Sigmoid colon (tissue), 7 donors: Measurements from ENCODE around the gene ESR2. TPM values are rescaled to one million over a fixed set of nuclear protein-coding genes. Genes with fewer than 3 reads are reported as not detected.
"Not testable (repeated sequence)": the region's sequence is repeated elsewhere in the genome, so short reads cannot be mapped to it uniquely, and the experiment has no call there.

Experiments used
- DNase-seq: peaks from one replicate; pipeline ENCODE4 v3.0.0-alpha.2; 2019
- H3K27ac ChIP-seq, 4 donors: fragments of 200-600 bp; sonication (generic); one replicate each; pipeline ENCODE4 v1.5.1; 2016 to 2019; ENCODE audit warnings: mild to moderate bottlenecking in 1 of 4
- H3K27me3 ChIP-seq, 3 donors: fragments of 200-600 bp; sonication (generic); one replicate each; pipeline ENCODE4 v1.5.1; 2019; ENCODE audit warnings: mild to moderate bottlenecking in 1 of 3
- H3K36me3 ChIP-seq, 4 donors: fragments of 200-600 bp; sonication (generic); one replicate each; pipeline ENCODE4 v1.5.1; 2016 to 2019
- H3K4me1 ChIP-seq, 4 donors: fragments of 200-600 bp; sonication (generic); one replicate each; pipeline ENCODE4 v1.5.1; 2017 to 2019
- H3K4me3 ChIP-seq, 4 donors: fragments of 200-600 bp; sonication (generic); one replicate each; pipeline ENCODE4 v1.5.1; 2017 to 2019; ENCODE audit warnings: mild to moderate bottlenecking in 2 of 4, moderate library complexity in 1 of 4
- H3K9me3 ChIP-seq, 4 donors: fragments of 200-600 bp in 3 of 4; sonication (generic) in 3 of 4; one replicate each; pipeline versions ENCODE4 v1.5.1 to v1.6.1; 2013 to 2019
- CTCF ChIP-seq, 4 experiments: fragments of 450-650 bp in 3 of 4; fragments of 200-600 bp in 1 of 4; IDR thresholded peaks; one replicate each; pipeline ENCODE4 v1.5.1; 2016 to 2019; ENCODE audit warnings: antibody characterized with exemption in 4 of 4, mild to moderate bottlenecking in 3 of 4, moderate library complexity in 2 of 4
- EP300 ChIP-seq, 4 donors: sonication (generic); formaldehyde crosslinking; IDR thresholded peaks; one replicate each; pipeline ENCODE4 v1.6.1; 2017; ENCODE audit warnings: antibody characterized with exemption in 4 of 4
- POLR2A ChIP-seq, 2 donors: fragments of 450-650 bp; IDR thresholded peaks; one replicate each; pipeline ENCODE4 v1.6.1; 2016; ENCODE audit warnings: antibody characterized with exemption in 2 of 2, mild to moderate bottlenecking in 2 of 2, moderate library complexity in 2 of 2
- POLR2AphosphoS5 ChIP-seq, 4 donors: sonication (generic); formaldehyde crosslinking; IDR thresholded peaks; one replicate each; pipeline ENCODE4 v1.6.1; 2017; ENCODE audit warnings: antibody characterized with exemption in 4 of 4
- WGBS, 2 donors: extraction: QIAGEN DNeasy Blood & Tissue Kit; methylation state at CpG; one replicate each; pipeline ENCODE4 v1.1.7; 2013; 5-methylcytosine and 5-hydroxymethylcytosine counted together
- intact Hi-C: fragments of 100-400 bp; cut with DNase I; formaldehyde crosslinking; loops from one replicate; pipeline ENCODE4 v1.15.1; 2023
- polyA plus RNA-seq, 3 donors: library from polyadenylated mRNA; stranded (reverse); fragments of 200-250 nt; gene quantifications; one replicate each; pipeline ENCODE4 v1.2.3, GENCODE V29; 2013
- total RNA-seq, 4 donors: library from RNA; depleted of rRNA; stranded (reverse); fragments of >200 nt; gene quantifications; one replicate each; pipeline ENCODE4 v1.1.0, GENCODE V29; 2016
- donor health status: healthy with polysubstance abuse.
- donor health status: Bipolar disorder and iron deficiency.
- donor health status: healthy.

The ESR2 gene
- total and polyA plus RNA-seq, 7 donors = 0.16 to 1.8 (median 0.41) TPM; not detected in 3

- Histone ChIP-seq H3K36me3 (peaks cover 6 to 87% (median 28%) of the 10 kb centered on the region in 4 donors), H3K27me3 (no peaks in the 10 kb centered on the region), H3K4me1 (no peaks in the 10 kb centered on the region), H3K27ac (no peak overlapping the region), H3K4me3 (no peak overlapping the region), H3K9me3 (no peaks in the 10 kb centered on the region)
- TF ChIP-seq POLR2AphosphoS5 (IDR thresholded peaks at IDR 0.05) = no peak
- no peak for TF ChIP-seq POLR2A (IDR thresholded peaks at IDR 0.05)
- no peak for TF ChIP-seq EP300 (IDR thresholded peaks at IDR 0.05)
- TF ChIP-seq CTCF (IDR thresholded peaks at IDR 0.05) = no peak
- intact Hi-C loops = no loop called here
- DNase-seq = no peak
- 94 to 97% methylated on average over 2 of the region's 2 CpGs for WGBS, 2 donors
Measured at GRCh38 chr14:64125270-64125669, 168.9 kb downstream of the ESR2 start.

DNA sequence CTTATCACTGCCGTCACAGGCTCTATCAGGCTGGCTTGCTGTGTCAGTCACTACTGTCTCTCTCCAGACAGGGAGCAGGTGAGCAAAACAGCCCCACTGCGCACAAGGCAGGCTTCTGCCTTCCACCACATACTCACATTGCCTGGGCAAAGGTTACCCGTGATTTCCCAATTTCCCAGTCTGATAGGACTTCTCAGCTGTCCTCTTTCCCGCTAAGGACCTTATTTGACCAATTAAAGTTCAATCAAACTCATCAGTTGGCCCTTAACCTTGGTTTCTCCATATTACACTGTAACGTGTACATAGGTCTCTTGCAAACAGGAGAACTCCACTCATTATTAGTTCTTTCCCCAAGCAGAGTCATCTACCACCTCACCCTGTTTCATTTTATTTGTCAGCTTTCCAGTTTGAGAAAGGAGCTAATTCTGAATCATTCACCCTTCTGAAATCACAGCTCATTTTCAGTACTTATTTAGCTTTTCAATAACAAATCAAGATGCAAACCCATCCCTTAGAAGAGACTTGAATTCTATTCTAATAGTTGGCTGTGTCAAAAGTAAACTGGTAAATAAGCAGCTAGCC lies 170.8 kb downstream of the ESR2 start:
- Histone ChIP-seq H3K9me3 (no peaks in the 10 kb centered on the region), H3K4me3 (no peak overlapping the region), H3K27ac (no peak overlapping the region), H3K36me3 (peaks cover 6 to 68% (median 20%) of the 10 kb centered on the region in 4 donors), H3K4me1 (no peaks in the 10 kb centered on the region), H3K27me3 (no peaks in the 10 kb centered on the region)
- WGBS, 2 donors = 88 to 92% methylated on average over 5 of the region's 5 CpGs
- no peak for DNase-seq
- intact Hi-C loops = no loop called here
- TF ChIP-seq POLR2A (IDR thresholded peaks at IDR 0.05) (no peak), CTCF (IDR thresholded peaks at IDR 0.05) (no peak), EP300 (IDR thresholded peaks at IDR 0.05) (no peak), POLR2AphosphoS5 (IDR thresholded peaks at IDR 0.05) (no peak)

- H3K9me3 ChIP-seq = no peaks in the 10 kb centered on the region
- H3K36me3 ChIP-seq = peaks cover 0 to 47% (median 5%) of the 10 kb centered on the region in 4 donors
- intact Hi-C loops = no loop called here
- no peak overlapping the region for H3K4me3 ChIP-seq
- H3K4me1 ChIP-seq = no peaks in the 10 kb centered on the region
- no peak overlapping the region for H3K27ac ChIP-seq
- DNase-seq = no peak
- H3K27me3 ChIP-seq = no peaks in the 10 kb centered on the region
- TF ChIP-seq POLR2A (IDR thresholded peaks at IDR 0.05) (no peak), EP300 (IDR thresholded peaks at IDR 0.05) (no peak), CTCF (IDR thresholded peaks at IDR 0.05) (no peak), POLR2AphosphoS5 (IDR thresholded peaks at IDR 0.05) (no peak)
Measured at GRCh38 chr14:64119980-64120379, 174.2 kb downstream of the ESR2 start.

DNA sequence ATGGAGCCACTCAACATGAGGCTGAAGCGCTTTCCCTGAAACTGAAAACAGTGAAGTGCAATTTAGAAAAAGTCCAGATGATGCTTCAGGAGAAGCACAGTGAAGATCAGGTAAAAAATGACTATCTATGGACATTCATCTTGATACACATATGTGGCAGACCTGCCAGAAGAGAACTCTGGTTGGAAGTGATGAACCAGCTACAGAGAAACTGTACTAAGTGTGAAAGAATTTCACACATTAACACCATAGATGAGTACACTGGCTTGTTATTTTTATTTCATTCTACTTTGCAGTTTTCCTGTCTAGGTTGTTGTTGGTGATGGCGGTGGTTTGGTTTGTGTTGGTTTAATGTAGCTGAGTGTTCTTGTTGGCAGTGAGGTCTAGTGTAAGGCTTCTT lies 174.7 kb downstream of the ESR2 start:
- no peaks in the 10 kb centered on the region for H3K27me3 ChIP-seq
- no peak for TF ChIP-seq EP300 (IDR thresholded peaks at IDR 0.05)
- no peak for TF ChIP-seq CTCF (IDR thresholded peaks at IDR 0.05)
- no peak for TF ChIP-seq POLR2AphosphoS5 (IDR thresholded peaks at IDR 0.05)
- no peak for TF ChIP-seq POLR2A (IDR thresholded peaks at IDR 0.05)
- DNase-seq = no peak
- intact Hi-C loops = no loop called here
- H3K4me1 ChIP-seq = no peaks in the 10 kb centered on the region
- peaks cover 0 to 43% (median 5%) of the 10 kb centered on the region in 4 donors for H3K36me3 ChIP-seq
- no peak overlapping the region for H3K27ac ChIP-seq
- H3K4me3 ChIP-seq = no peak overlapping the region
- WGBS, 2 donors = 94 to 97% methylated on average over 2 of the region's 2 CpGs
- H3K9me3 ChIP-seq = no peaks in the 10 kb centered on the region

GRCh38 chr14:64118892-64119291 lies 175.3 kb downstream of the ESR2 start:
- H3K4me3 ChIP-seq = no peak overlapping the region
- intact Hi-C loops = no loop called here
- no peak for DNase-seq
- no peaks in the 10 kb centered on the region for H3K4me1 ChIP-seq
- no peaks in the 10 kb centered on the region for H3K27me3 ChIP-seq
- peak overlapping the region in 1 of 4 donors; percentile 64 for H3K27ac ChIP-seq
- no peaks in the 10 kb centered on the region for H3K9me3 ChIP-seq
- TF ChIP-seq POLR2AphosphoS5 (IDR thresholded peaks at IDR 0.05) (no peak), CTCF (IDR thresholded peaks at IDR 0.05) (no peak), POLR2A (IDR thresholded peaks at IDR 0.05) (no peak), EP300 (IDR thresholded peaks at IDR 0.05) (no peak)
- WGBS, 2 donors = 38 to 70% methylated on average over 2 of the region's 2 CpGs
- H3K36me3 ChIP-seq = peaks cover 0 to 37% (median 5%) of the 10 kb centered on the region in 4 donors

DNA sequence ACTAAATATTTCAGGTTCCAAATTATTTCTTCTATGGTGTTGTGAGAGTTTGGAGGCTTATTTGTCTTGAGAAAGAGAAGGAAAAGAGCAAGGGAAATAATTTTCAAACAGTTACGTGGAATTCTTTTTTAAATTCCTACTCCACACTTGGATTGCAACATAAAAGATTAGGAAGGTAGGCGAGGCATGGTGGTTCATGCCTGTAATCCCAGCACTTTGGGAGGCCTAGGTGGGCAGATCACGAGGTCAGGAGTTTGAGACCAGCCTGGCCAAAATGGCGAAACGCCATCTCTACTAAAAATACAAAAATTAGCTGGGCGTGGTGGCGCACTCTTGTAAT lies 175.8 kb downstream of the ESR2 start:
- 89 to 96% methylated on average over 7 of the region's 7 CpGs for WGBS, 2 donors

More for the DNA sequence above, 175.8 kb downstream of the ESR2 start:
- H3K4me1 ChIP-seq, intact Hi-C loops, H3K27me3 ChIP-seq, H3K9me3 ChIP-seq, H3K4me3 ChIP-seq, DNase-seq: not testable (repeated sequence)
- Histone ChIP-seq H3K27ac (peak overlapping the region in 1 of 4 donors; percentile 64), H3K36me3 (peaks cover 0 to 33% (median 5%) of the 10 kb centered on the region in 4 donors)
